ENCODE measurements around the gene MAP2. TPM values are rescaled to one million over a fixed set of nuclear protein-coding genes. Genes with fewer than 3 reads are reported as not detected.

Gene MAP2
- total and polyA plus RNA-seq, 10 of the 15 experiments (the other 5 are each of a cell fraction or from before 2014, with no cell fraction given) = 0.01 TPM; not detected in 9

DNA sequence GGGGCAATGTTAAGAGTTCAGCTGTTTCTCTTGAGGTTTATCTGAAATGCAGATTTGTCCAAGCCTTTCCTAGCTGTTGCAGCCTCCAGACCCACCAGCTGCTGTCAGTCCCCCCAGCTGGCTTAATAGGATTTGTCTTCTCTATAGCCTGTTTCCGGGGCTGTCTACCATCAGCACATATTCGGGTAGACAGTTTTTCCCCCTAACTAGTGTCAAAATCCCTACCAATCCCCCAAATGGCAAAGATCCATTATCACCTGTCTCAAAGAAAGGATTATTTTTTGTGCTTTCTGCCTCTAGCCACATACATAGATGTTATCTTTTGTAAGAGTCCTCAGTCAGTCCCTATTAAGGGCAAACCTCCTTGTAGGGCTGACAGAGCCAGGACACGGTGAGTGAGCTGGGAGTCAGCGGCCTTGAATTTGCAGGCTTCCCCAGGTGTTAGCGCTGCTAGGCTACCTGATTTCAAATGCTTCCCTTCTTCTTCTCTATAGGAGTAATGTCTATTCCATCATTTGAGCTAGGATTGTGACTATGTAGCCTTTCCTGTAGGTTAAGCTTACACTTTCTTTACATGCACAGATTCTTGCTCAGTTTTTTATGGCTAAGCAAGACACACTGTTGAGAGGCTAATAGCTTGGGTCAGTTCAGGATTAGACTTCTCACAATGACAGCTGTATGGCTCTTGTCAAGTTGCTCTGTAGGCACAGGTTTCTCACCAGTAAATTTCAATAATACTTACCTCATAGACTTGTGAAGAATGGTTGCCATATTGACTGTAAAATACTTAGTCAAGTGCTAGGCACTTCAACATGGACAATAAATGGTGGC lies 176.7 kb downstream of the MAP2 start (continued):
- TF ChIP-seq, protein P1, sequence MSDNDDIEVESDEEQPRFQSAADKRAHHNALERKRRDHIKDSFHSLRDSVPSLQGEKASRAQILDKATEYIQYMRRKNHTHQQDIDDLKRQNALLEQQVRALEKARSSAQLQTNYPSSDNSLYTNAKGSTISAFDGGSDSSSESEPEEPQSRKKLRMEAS (IDR thresholded peaks at IDR 0.05; ENCODE audit: low read depth, low read length) = no peak
- TF ChIP-seq ZSCAN29 (IDR thresholded peaks at IDR 0.05) = no peak

DNA sequence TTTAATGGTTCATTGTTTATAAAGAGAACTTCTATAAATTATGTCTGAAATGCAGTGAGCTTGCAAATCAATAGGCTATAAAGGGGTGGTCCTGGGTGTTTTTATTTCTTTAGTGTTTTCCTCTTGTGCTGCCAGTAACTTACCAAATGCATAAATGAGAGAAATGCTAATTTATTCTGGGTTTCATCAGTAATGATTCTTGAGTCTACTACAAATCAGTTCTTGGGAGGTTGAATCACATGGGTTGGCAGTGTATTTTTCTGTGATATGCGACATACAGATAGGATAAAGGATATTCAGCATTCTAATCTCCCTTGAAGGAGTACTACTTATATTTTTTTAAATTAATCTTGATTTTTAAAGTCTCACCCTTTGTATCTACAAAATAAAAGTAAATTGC lies 177.7 kb downstream of the MAP2 start:
- POLR2A ChIA-PET = no interaction called here
- RAD21 ChIA-PET (ENCODE audit: unreplicated experiment) = no interaction called here

DNA sequence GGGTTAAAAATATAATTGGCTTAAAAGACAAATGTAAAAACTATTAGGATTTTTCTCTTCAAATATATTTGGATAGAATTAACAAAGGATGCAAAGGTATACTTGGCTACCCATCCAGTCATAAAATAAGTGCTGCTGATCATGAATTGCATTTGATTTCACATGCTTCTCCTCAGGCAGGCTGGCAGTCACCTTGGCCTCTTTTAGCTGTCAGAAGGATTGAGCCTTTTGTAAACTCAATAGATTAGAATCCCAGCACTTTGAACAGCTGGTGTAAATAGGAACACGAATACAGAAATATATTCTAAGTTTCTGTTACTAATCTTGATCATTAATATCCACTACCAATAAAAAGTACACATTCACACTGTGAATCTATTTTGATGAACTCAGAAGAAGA lies 178.4 kb downstream of the MAP2 start:
- FAIRE-seq (no peak), ATAC-seq (no peak), DNase-seq (ENCODE audit: low read depth, low spot score) (no peak)
- RAD21 ChIA-PET (ENCODE audit: unreplicated experiment) = no interaction called here
- Histone ChIP-seq H3K36me3 (ENCODE audit: control insufficient read depth in 2 of 2, insufficient read depth in 2 of 2, low read length in 1 of 2) (no peaks in the 10 kb centered on the region), H3K4me2 (ENCODE audit: control insufficient read depth, insufficient read depth) (no peak overlapping the region), H3K4me3 (no peak overlapping the region), H3K9ac (ENCODE audit: control insufficient read depth, insufficient read depth, low read length) (no peak overlapping the region), H4K20me1 (ENCODE audit: control insufficient read depth, insufficient read depth) (no peaks in the 10 kb centered on the region), H2AFZ (ENCODE audit: control insufficient read depth, low read depth, low read length) (no peak overlapping the region), H3K27ac (ENCODE audit: control insufficient read depth, insufficient read depth) (no peak overlapping the region), H3K4me1 (ENCODE audit: control insufficient read depth, insufficient read depth, low read length) (no peaks in the 10 kb centered on the region), H3K27me3 (replicated peaks in 1 of 2; ENCODE audit: control insufficient read depth in 2 of 2, insufficient read depth in 2 of 2, low read length in 1 of 2) (no peaks in the 10 kb centered on the region), H3K79me2 (ENCODE audit: control insufficient read depth, insufficient read depth, low read length) (no peaks in the 10 kb centered on the region), H3K9me3 (replicated peaks; ENCODE audit: control insufficient read depth, insufficient read depth, low read length) (no peaks in the 10 kb centered on the region)
- SMC1A ChIA-PET (ENCODE audit: uncharacterized antibody, unreplicated experiment) = no interaction called here
- TF ChIP-seq MYC (IDR thresholded peaks at IDR 0.05; ENCODE audit: insufficient read depth, insufficient read length, insufficient replicate concordance, low read length, severe bottlenecking) = no peak
- POLR2A ChIA-PET = no interaction called here
- intact Hi-C loops (cut with micrococcal nuclease; ENCODE audit: unreplicated experiment) = no loop called here
- no TSS peak for BruUV-seq (replicated peaks)
- 0% methylated on average over 1 of the region's 1 CpG for WGBS (ENCODE audit: insufficient coverage, insufficient replicate concordance, low lambda C conversion rate, missing lambda C conversion rate)
- in situ Hi-C loops (cut with MboI) = no loop called here
- CTCF ChIA-PET = interaction anchor here (1.2 kb wide), 1 partner anchor 359 kb away, joined by 3 read pairs; no protein-coding TSS in a partner anchor

More for the DNA sequence above, 177.7 kb downstream of the MAP2 start:
- Histone ChIP-seq H2AFZ (ENCODE audit: control insufficient read depth, low read depth, low read length) (no peak overlapping the region), H3K27ac (ENCODE audit: control insufficient read depth, insufficient read depth) (no peak overlapping the region), H4K20me1 (ENCODE audit: control insufficient read depth, insufficient read depth) (no peaks in the 10 kb centered on the region), H3K27me3 (replicated peaks in 1 of 2; ENCODE audit: control insufficient read depth in 2 of 2, insufficient read depth in 2 of 2, low read length in 1 of 2) (no peaks in the 10 kb centered on the region), H3K79me2 (ENCODE audit: control insufficient read depth, insufficient read depth, low read length) (no peaks in the 10 kb centered on the region), H3K36me3 (ENCODE audit: control insufficient read depth in 2 of 2, insufficient read depth in 2 of 2, low read length in 1 of 2) (no peaks in the 10 kb centered on the region), H3K9me3 (replicated peaks; ENCODE audit: control insufficient read depth, insufficient read depth, low read length) (no peaks in the 10 kb centered on the region), H3K9ac (ENCODE audit: control insufficient read depth, insufficient read depth, low read length) (no peak overlapping the region), H3K4me3 (no peak overlapping the region), H3K4me1 (ENCODE audit: control insufficient read depth, insufficient read depth, low read length) (no peaks in the 10 kb centered on the region), H3K4me2 (ENCODE audit: control insufficient read depth, insufficient read depth) (no peak overlapping the region)
- TF ChIP-seq POLR2A (IDR thresholded peaks at IDR 0.05; ENCODE audit: low read depth, low read length) (no peak), JUNB (IDR thresholded peaks at IDR 0.05) (no peak)
- in situ Hi-C loops (cut with MboI) (no loop called here), intact Hi-C loops (cut with micrococcal nuclease; ENCODE audit: unreplicated experiment) (no loop called here)
- SMC1A ChIA-PET (ENCODE audit: uncharacterized antibody, unreplicated experiment) = interaction anchor here (0.8 to 1.6 kb wide), 2 partner anchors 33 to 976 kb away, joined by 3 read pairs; no protein-coding TSS in a partner anchor
- DNase-seq (ENCODE audit: low read depth, low spot score) = no peak
- no peak for FAIRE-seq
- WGBS (ENCODE audit: insufficient coverage, insufficient replicate concordance, low lambda C conversion rate, missing lambda C conversion rate) = 33% methylated on average over 1 of the region's 1 CpG
- BruUV-seq (replicated peaks) = no TSS peak
- CTCF ChIA-PET = no interaction called here
- ATAC-seq = no peak

All from GM12878 (cell line).